Caco-2 (cell line): Measurements from ENCODE around the gene GRIK4. TPM values are rescaled to one million over a fixed set of nuclear protein-coding genes. Genes with fewer than 3 reads are reported as not detected.

Experiments used
- BruUV-seq: library from RNA; stranded (reverse); fragments of 400-500 nt; replicated peaks from 2 replicates; lab custom pipeline; 2021; lab: Mats Ljungman, UMichigan
- CTCF ChIA-PET: fragments of 300-600 bp; sonication (Branson Sonifier 250); formaldehyde crosslinking; loops from one replicate; lab custom pipeline; 2022; ENCODE audit warnings: antibody characterized with exemption; lab: Charles Lee
- POLR2A ChIA-PET: fragments of 300-600 bp; sonication (Branson Sonifier 250); formaldehyde crosslinking; loops from one replicate; lab custom pipeline; 2022; ENCODE audit warnings: antibody characterized with exemption; lab: Charles Lee
- DNase-seq, 2 experiments: peaks; one replicate each; pipeline versions ENCODE4 v3.0.0 to v3.0.0-alpha.2; 2020 to 2022
- H3K27me3 ChIP-seq: replicated peaks from 2 replicates; pipeline ENCODE4 v1.6.0; 2011; ENCODE audit warnings: low read length; ENCODE audit not compliant: control insufficient read depth, insufficient read depth
- H3K36me3 ChIP-seq: 2 replicates; pipeline ENCODE4 v1.5.1; 2011; ENCODE audit warnings: low read length; ENCODE audit not compliant: control insufficient read depth, insufficient read depth
- H3K4me1 ChIP-seq: fragments of 250-450 bp; sonication (Bioruptor Pico); 2 replicates; pipeline ENCODE4 v1.5.1; 2020; ENCODE audit warnings: mild to moderate bottlenecking
- H3K4me3 ChIP-seq: 2 replicates; pipeline ENCODE4 v1.5.1; 2011; ENCODE audit warnings: low read depth, mild to moderate bottlenecking, control low read depth, low read length
- H3K9me3 ChIP-seq: fragments of 250-450 bp; sonication (Bioruptor Pico); 2 replicates; pipeline ENCODE4 v1.5.1; 2020; ENCODE audit warnings: mild to moderate bottlenecking, moderate library complexity
- H3K27ac Mint-ChIP-seq: one replicate; pipeline ENCODE4 v1.8.0; 2022; ENCODE audit warnings: mixed read lengths; ENCODE audit not compliant: unreplicated experiment
- H3K27me3 Mint-ChIP-seq: one replicate; pipeline ENCODE4 v1.8.0; 2022; ENCODE audit warnings: mixed read lengths; ENCODE audit not compliant: insufficient read depth, unreplicated experiment
- H3K36me3 Mint-ChIP-seq: one replicate; pipeline ENCODE4 v1.8.0; 2022; ENCODE audit warnings: mild to moderate bottlenecking, mixed read lengths; ENCODE audit not compliant: insufficient read depth, unreplicated experiment
- H3K4me1 Mint-ChIP-seq: one replicate; pipeline ENCODE4 v1.8.0; 2022; ENCODE audit warnings: low read depth, mixed read lengths; ENCODE audit not compliant: unreplicated experiment
- H3K4me3 Mint-ChIP-seq: one replicate; pipeline ENCODE4 v1.8.0; 2022; ENCODE audit warnings: mild to moderate bottlenecking, moderate library complexity, mixed read lengths; ENCODE audit not compliant: unreplicated experiment
- H3K9me3 Mint-ChIP-seq: one replicate; pipeline ENCODE4 v1.8.0; 2022; ENCODE audit warnings: mixed read lengths; ENCODE audit not compliant: unreplicated experiment
- intact Hi-C: fragments of 100-400 bp; cut with micrococcal nuclease; formaldehyde crosslinking; loops from one replicate; pipeline ENCODE4 v1.10.0; 2022; ENCODE audit not compliant: unreplicated experiment
- total RNA-seq: library from RNA; stranded (reverse); gene quantifications from 2 replicates; pipeline ENCODE4 v1.2.3, GENCODE V29; 2022
- TF ChIP-seq, protein P1 (sequence below), 2 experiments: fragments of 200-600 bp in 1 of 2; IDR thresholded peaks; 1 replicate in 1 of 2; 2 replicates in 1 of 2; pipeline versions ENCODE4 v1.5.1 to v1.8.0; 2011 to 2022; ENCODE audit warnings: antibody characterized with exemption in 1 of 2, control low read depth in 1 of 2, inconsistent platforms in 1 of 2, low read depth in 1 of 2, low read length in 1 of 2, mild to moderate bottlenecking in 1 of 2, moderate library complexity in 1 of 2; ENCODE audit not compliant: insufficient read depth in 1 of 2, severe bottlenecking in 1 of 2, unreplicated experiment in 1 of 2

Gene GRIK4
- total RNA-seq, 1 experiment from 2014 or later: 2.0 TPM

- ChIA-PET CTCF (interaction anchor here (0.7 to 1.3 kb wide), 3 partner anchors 14 to 159 kb away, joined by 5 to 8 read pairs (median 7); no protein-coding TSS in a partner anchor), POLR2A (interaction anchor here (0.8 kb wide), 1 partner anchor 9 kb away, joined by 3 read pairs; no protein-coding TSS in a partner anchor)
Measured at GRCh38 chr11:120526241-120526640, 14.7 kb downstream of the GRIK4 start.

GRCh38 chr11:120527111-120527761 is 15.7 kb downstream of the GRIK4 start:
- no peak overlapping the region for H3K4me3 Mint-ChIP-seq
- POLR2A ChIA-PET: no interaction called here
- Histone ChIP-seq H3K36me3 (no peaks in the 10 kb centered on the region), H3K4me3 (no peak overlapping the region), H3K4me1 (peaks cover 43% of the 10 kb centered on the region), H3K9me3 (no peaks in the 10 kb centered on the region), H3K27me3 (no peaks in the 10 kb centered on the region)
- TF ChIP-seq, protein P1, sequence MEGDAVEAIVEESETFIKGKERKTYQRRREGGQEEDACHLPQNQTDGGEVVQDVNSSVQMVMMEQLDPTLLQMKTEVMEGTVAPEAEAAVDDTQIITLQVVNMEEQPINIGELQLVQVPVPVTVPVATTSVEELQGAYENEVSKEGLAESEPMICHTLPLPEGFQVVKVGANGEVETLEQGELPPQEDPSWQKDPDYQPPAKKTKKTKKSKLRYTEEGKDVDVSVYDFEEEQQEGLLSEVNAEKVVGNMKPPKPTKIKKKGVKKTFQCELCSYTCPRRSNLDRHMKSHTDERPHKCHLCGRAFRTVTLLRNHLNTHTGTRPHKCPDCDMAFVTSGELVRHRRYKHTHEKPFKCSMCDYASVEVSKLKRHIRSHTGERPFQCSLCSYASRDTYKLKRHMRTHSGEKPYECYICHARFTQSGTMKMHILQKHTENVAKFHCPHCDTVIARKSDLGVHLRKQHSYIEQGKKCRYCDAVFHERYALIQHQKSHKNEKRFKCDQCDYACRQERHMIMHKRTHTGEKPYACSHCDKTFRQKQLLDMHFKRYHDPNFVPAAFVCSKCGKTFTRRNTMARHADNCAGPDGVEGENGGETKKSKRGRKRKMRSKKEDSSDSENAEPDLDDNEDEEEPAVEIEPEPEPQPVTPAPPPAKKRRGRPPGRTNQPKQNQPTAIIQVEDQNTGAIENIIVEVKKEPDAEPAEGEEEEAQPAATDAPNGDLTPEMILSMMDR (IDR thresholded peaks at IDR 0.05; ENCODE audit: insufficient read depth in 1 of 2, low read depth in 1 of 2, low read length in 1 of 2, severe bottlenecking in 1 of 2, unreplicated experiment in 1 of 2): no peak
- intact Hi-C loops: loop anchor here (5.0 kb wide), 2 partner anchors 85 to 145 kb away; no protein-coding TSS in a partner anchor
- peak overlapping the region; percentile 56 for H3K27ac Mint-ChIP-seq
- CTCF ChIA-PET: interaction anchor here (0.6 to 1.1 kb wide), 3 partner anchors 158 to 345 kb away, joined by 3 to 6 read pairs (median 4); no protein-coding TSS in a partner anchor
- peaks cover 49% of the 10 kb centered on the region for H3K4me1 Mint-ChIP-seq
- BruUV-seq: no TSS peak
- H3K9me3 Mint-ChIP-seq: no peaks in the 10 kb centered on the region
- peaks cover 2% of the 10 kb centered on the region for H3K36me3 Mint-ChIP-seq
- peak in 1 of 2 experiments; percentile 42 for DNase-seq
- no peaks in the 10 kb centered on the region for H3K27me3 Mint-ChIP-seq

More at GRCh38 chr11:120526241-120526640, 14.7 kb downstream of the GRIK4 start:
- Mint-ChIP-seq H3K27me3 (no peaks in the 10 kb centered on the region), H3K4me1 (peaks cover 47% of the 10 kb centered on the region), H3K36me3 (no peaks in the 10 kb centered on the region), H3K9me3 (no peaks in the 10 kb centered on the region), H3K27ac (peak overlapping the region; percentile 80), H3K4me3 (no peak overlapping the region)
- intact Hi-C loops: loop anchor here (1.0 to 5.0 kb wide), 3 partner anchors 9 to 146 kb away; no protein-coding TSS in a partner anchor
- H3K27me3 ChIP-seq: no peaks in the 10 kb centered on the region
- peaks cover 43% of the 10 kb centered on the region for H3K4me1 ChIP-seq
- TF ChIP-seq, protein P1 (IDR thresholded peaks at IDR 0.05; ENCODE audit: insufficient read depth in 1 of 2, low read depth in 1 of 2, low read length in 1 of 2, severe bottlenecking in 1 of 2, unreplicated experiment in 1 of 2): no peak
- no peak for DNase-seq
- H3K4me3 ChIP-seq: no peak overlapping the region
- no peaks in the 10 kb centered on the region for H3K9me3 ChIP-seq
- H3K36me3 ChIP-seq: no peaks in the 10 kb centered on the region
- BruUV-seq: no TSS peak

- peaks cover 48% of the 10 kb centered on the region for H3K4me1 Mint-ChIP-seq
- no peak for DNase-seq
- H3K36me3 ChIP-seq: no peaks in the 10 kb centered on the region
- intact Hi-C loops: loop anchor here (5.0 kb wide), 2 partner anchors 84 to 144 kb away; no protein-coding TSS in a partner anchor
- BruUV-seq: no TSS peak
- no peaks in the 10 kb centered on the region for H3K9me3 ChIP-seq
- H3K27me3 ChIP-seq: no peaks in the 10 kb centered on the region
- H3K9me3 Mint-ChIP-seq: no peaks in the 10 kb centered on the region
- no peak overlapping the region for H3K4me3 ChIP-seq
- H3K27me3 Mint-ChIP-seq: no peaks in the 10 kb centered on the region
- H3K4me1 ChIP-seq: peaks cover 43% of the 10 kb centered on the region
- peaks cover 7% of the 10 kb centered on the region for H3K36me3 Mint-ChIP-seq
- no peak overlapping the region for H3K27ac Mint-ChIP-seq
- TF ChIP-seq, protein P1 (IDR thresholded peaks at IDR 0.05; ENCODE audit: insufficient read depth in 1 of 2, low read depth in 1 of 2, low read length in 1 of 2, severe bottlenecking in 1 of 2, unreplicated experiment in 1 of 2): no peak
- no peak overlapping the region for H3K4me3 Mint-ChIP-seq
- ChIA-PET CTCF (no interaction called here), POLR2A (no interaction called here)
Measured at GRCh38 chr11:120528749-120529148, 17.2 kb downstream of the GRIK4 start.
